Stimulated activated naive B cell treated with anti-CD40 and anti-IgM and Interleukin-4, amounts not matched to agents 10 μg/mL and 1 μg/mL and 100 μg/mL, for 72 hours (primary cell): Measurements from ENCODE around the gene IL6R.

Source experiments
- ATAC-seq, 2 donors: fragments of 150-1000 bp; cut with Tn5 transposase; replicated peaks; 2 replicates each; pipeline ENCODE4 v1.10.0; 2021; ENCODE audit warnings: moderate library complexity in 1 of 2
- DNase-seq: peaks from one replicate; pipeline ENCODE4 v3.0.0; 2021
- H3K27ac Mint-ChIP-seq: one replicate; pipeline ENCODE4 v1.8.0; 2022; ENCODE audit warnings: mild to moderate bottlenecking, mixed read lengths
- H3K27me3 Mint-ChIP-seq, 2 donors: one replicate each; pipeline ENCODE4 v1.8.0; 2022; ENCODE audit warnings: mixed read lengths in 2 of 2
- H3K36me3 Mint-ChIP-seq, 2 donors: one replicate each; pipeline ENCODE4 v1.8.0; 2022; ENCODE audit warnings: mixed read lengths in 2 of 2, mild to moderate bottlenecking in 1 of 2
- H3K4me1 Mint-ChIP-seq, 2 donors: one replicate each; pipeline ENCODE4 v1.8.0; 2022; ENCODE audit warnings: mixed read lengths in 2 of 2, mild to moderate bottlenecking in 1 of 2
- H3K4me3 Mint-ChIP-seq, 2 donors: one replicate each; pipeline ENCODE4 v1.8.0; 2022; ENCODE audit warnings: mild to moderate bottlenecking in 2 of 2, mixed read lengths in 2 of 2, moderate library complexity in 1 of 2
- H3K9me3 Mint-ChIP-seq, 2 donors: one replicate each; pipeline ENCODE4 v1.8.0; 2022; ENCODE audit warnings: mixed read lengths in 2 of 2, mild to moderate bottlenecking in 1 of 2

IL6R gene

GRCh38 chr1:154500533-154500932 is 95.4 kb downstream of the IL6R start:
- Mint-ChIP-seq H3K4me3 (no peak overlapping the region), H3K9me3 (no peaks in the 10 kb centered on the region), H3K36me3 (peaks cover 0 to 1% of the 10 kb centered on the region in 2 donors), H3K4me1 (peaks cover 13 to 26% of the 10 kb centered on the region in 2 donors), H3K27ac (peak overlapping the region; percentile 47), H3K27me3 (peaks cover 29 to 46% of the 10 kb centered on the region in 2 donors)
- ATAC-seq (no peak), DNase-seq (no peak)

- Mint-ChIP-seq H3K4me3 (peak overlapping the region; percentile 33 to 54), H3K9me3 (peaks cover 0 to 3% of the 10 kb centered on the region in 2 donors)
- peak; percentile 39 to 46 for ATAC-seq
Measured at GRCh38 chr1:154501423-154502065, 96.4 kb downstream of the IL6R start.

GRCh38 chr1:154502066-154502743 is 97.1 kb downstream of the IL6R start, which contains the start of the genes SHE and TDRD10:
TSS of gene SHE (minus strand) at chr1:154502412. CDS start at chr1:154502026, 386 bp downstream.
TSS of gene TDRD10 (plus strand) at chr1:154502219. CDS start at chr1:154506904, 4,685 bp downstream.
- H3K4me3 Mint-ChIP-seq: peak within 1 kb of the TSS; percentile 59 to 66
- DNase-seq: no peak

More at GRCh38 chr1:154501423-154502065, 96.4 kb downstream of the IL6R start:
- DNase-seq: no peak
- no peak overlapping the region for H3K27ac Mint-ChIP-seq
- H3K4me1 Mint-ChIP-seq: peaks cover 10 to 18% of the 10 kb centered on the region in 2 donors
- H3K27me3 Mint-ChIP-seq: peaks cover 35 to 56% of the 10 kb centered on the region in 2 donors
- H3K36me3 Mint-ChIP-seq: peaks cover 1 to 4% of the 10 kb centered on the region in 2 donors

GRCh38 chr1:154502744-154503115 is 97.6 kb downstream of the IL6R start:
- Mint-ChIP-seq H3K9me3 (peaks cover 0 to 3% of the 10 kb centered on the region in 2 donors), H3K27me3 (peaks cover 45 to 68% of the 10 kb centered on the region in 2 donors), H3K27ac (no peak overlapping the region), H3K4me1 (peaks cover 4 to 6% of the 10 kb centered on the region in 2 donors), H3K36me3 (peaks cover 1 to 4% of the 10 kb centered on the region in 2 donors), H3K4me3 (peak overlapping the region; percentile 59 to 66)
- ATAC-seq (peak; percentile 18 to 33), DNase-seq (no peak)

More at GRCh38 chr1:154502066-154502743, 97.1 kb downstream of the IL6R start, which contains the start of the genes SHE and TDRD10:
- Mint-ChIP-seq H3K9me3 (peaks cover 0 to 3% of the 10 kb centered on the region in 2 donors), H3K27ac (no peak within 1 kb of the TSS), H3K36me3 (peaks cover 1 to 4% of the 10 kb centered on the region in 2 donors), H3K27me3 (peaks cover 40 to 63% of the 10 kb centered on the region in 2 donors), H3K4me1 (peaks cover 5 to 11% of the 10 kb centered on the region in 2 donors)
- ATAC-seq: peak; percentile 34 to 35

- Mint-ChIP-seq H3K4me3 (peak overlapping the region in 1 of 2 donors; percentile 7), H3K27ac (no peak overlapping the region), H3K9me3 (peaks cover 0 to 3% of the 10 kb centered on the region in 2 donors), H3K27me3 (peaks cover 55 to 72% of the 10 kb centered on the region in 2 donors), H3K36me3 (peaks cover 1 to 4% of the 10 kb centered on the region in 2 donors), H3K4me1 (peaks cover 4 to 6% of the 10 kb centered on the region in 2 donors)
- DNase-seq (no peak), ATAC-seq (no peak)
Measured at GRCh38 chr1:154503898-154504297, 98.8 kb downstream of the IL6R start.

- DNase-seq (no peak), ATAC-seq (no peak)
- no peaks in the 10 kb centered on the region for H3K4me1 Mint-ChIP-seq
- H3K27ac Mint-ChIP-seq: no peak overlapping the region
- no peak overlapping the region for H3K4me3 Mint-ChIP-seq
- H3K36me3 Mint-ChIP-seq: no peaks in the 10 kb centered on the region
- no peaks in the 10 kb centered on the region for H3K9me3 Mint-ChIP-seq
- peaks cover 32 to 46% of the 10 kb centered on the region in 2 donors for H3K27me3 Mint-ChIP-seq
Measured at GRCh38 chr1:154512760-154513159, 107.6 kb downstream of the IL6R start.

- H3K9me3 Mint-ChIP-seq: no peaks in the 10 kb centered on the region
- H3K4me3 Mint-ChIP-seq: no peak overlapping the region
- DNase-seq (no peak), ATAC-seq (no peak)
- no peaks in the 10 kb centered on the region for H3K4me1 Mint-ChIP-seq
- no peaks in the 10 kb centered on the region for H3K36me3 Mint-ChIP-seq
- H3K27ac Mint-ChIP-seq: no peak overlapping the region
- H3K27me3 Mint-ChIP-seq: peaks cover 30 to 38% of the 10 kb centered on the region in 2 donors
Measured at GRCh38 chr1:154514066-154514553, 109.0 kb downstream of the IL6R start.

GRCh38 chr1:154517661-154518060 is 112.5 kb downstream of the IL6R start:
- H3K27ac Mint-ChIP-seq: peak overlapping the region; percentile 59
- H3K9me3 Mint-ChIP-seq: no peaks in the 10 kb centered on the region
- H3K4me3 Mint-ChIP-seq: no peak overlapping the region
- no peaks in the 10 kb centered on the region for H3K36me3 Mint-ChIP-seq
- H3K4me1 Mint-ChIP-seq: peaks cover 0 to 2% of the 10 kb centered on the region in 2 donors
- DNase-seq: no peak
- H3K27me3 Mint-ChIP-seq: peaks cover 28 to 46% of the 10 kb centered on the region in 2 donors
- no peak for ATAC-seq
